HCT116 (cell line): Measurements from ENCODE around the gene HOXC12. TPM values are rescaled to one million over a fixed set of nuclear protein-coding genes. Genes with fewer than 3 reads are reported as not detected.

Experiments
- ATAC-seq: fragments of 200-7000 bp; cut with Tn5 transposase; 2 replicates; pipeline ENCODE4 v1.9.1; 2020; ENCODE audit warnings: mild to moderate bottlenecking, moderate library complexity
- BruUV-seq: library from RNA; stranded (reverse); fragments of 400-500 nt; replicated peaks from 2 replicates; lab custom pipeline; 2021; lab: Mats Ljungman, UMichigan
- CTCF ChIA-PET: fragments of 300-600 bp; sonication (Branson Sonifier 250); formaldehyde crosslinking; loops from one replicate; lab custom pipeline; 2021; ENCODE audit warnings: antibody characterized with exemption; lab: Charles Lee
- POLR2A ChIA-PET: fragments of 300-600, 350-600 bp; sonication (Branson Sonifier 250); formaldehyde crosslinking; loops from one replicate; lab custom pipeline; 2021; ENCODE audit warnings: antibody characterized with exemption; lab: Charles Lee
- RAD21 ChIA-PET, 2 experiments: fragments of 300-600 bp; sonication (Branson Sonifier 250); formaldehyde crosslinking; loops; one replicate each; lab custom pipeline; 2023; ENCODE audit warnings: low total read pairs in 2 of 2; ENCODE audit not compliant: uncharacterized antibody in 2 of 2, unreplicated experiment in 2 of 2, low non-redundant PET in 1 of 2; lab: Charles Lee
- DNase-seq: peaks from one replicate; pipeline ENCODE4 v3.0.0-alpha.2; 2010; ENCODE audit warnings: low read depth, low spot score
- H2AFZ ChIP-seq: fragments of 200-600 bp; shearing (Covaris generic), sonication (generic); 2 replicates; pipeline ENCODE4 v1.6.1; 2017; ENCODE audit warnings: low read depth, mixed run types, mixed read lengths, antibody characterized with exemption, low read length; ENCODE audit not compliant: poor library complexity, severe bottlenecking
- H3K27ac ChIP-seq: 2 replicates; pipeline ENCODE4 v1.5.1; 2012; ENCODE audit warnings: low read depth, low read length
- H3K27me3 ChIP-seq: fragments of 200-600 bp; sonication (generic); 2 replicates; pipeline ENCODE4 v1.6.1; 2016; ENCODE audit warnings: mixed run types, low read length, mixed read lengths; ENCODE audit not compliant: insufficient read depth
- H3K36me3 ChIP-seq, 2 experiments: fragments of 200-500 bp in 1 of 2; fragments of 200-600 bp in 1 of 2; sonication (Bioruptor generic) in 1 of 2; sonication (generic) in 1 of 2; 2 replicates each; pipeline versions ENCODE4 v1.5.1 to v1.6.1; 2014 to 2016; ENCODE audit warnings: low read length in 2 of 2, inconsistent platforms in 1 of 2, mixed read lengths in 1 of 2, mixed run types in 1 of 2; ENCODE audit not compliant: insufficient read depth in 2 of 2, control insufficient read depth in 1 of 2
- H3K4me1 ChIP-seq, 2 experiments: fragments of 200-600 bp in 1 of 2; sonication (generic) in 1 of 2; 2 replicates each; pipeline versions ENCODE4 v1.5.1 to v1.6.1; 2012 to 2017; ENCODE audit warnings: low read length in 2 of 2, inconsistent platforms in 1 of 2, mild to moderate bottlenecking in 1 of 2, mixed read lengths in 1 of 2, mixed run types in 1 of 2, moderate library complexity in 1 of 2; ENCODE audit not compliant: insufficient read depth in 2 of 2, control insufficient read depth in 1 of 2
- H3K4me2 ChIP-seq: fragments of 200-600 bp; sonication (generic); 2 replicates; pipeline ENCODE4 v1.6.1; 2017; ENCODE audit warnings: mixed run types, low read length, mixed read lengths
- H3K4me3 ChIP-seq, 2 experiments: fragments of 200-600 bp in 1 of 2; sonication (generic) in 1 of 2; replicated peaks in 1 of 2; 2 replicates each; pipeline ENCODE4 v1.5.1; 2011 to 2016; ENCODE audit warnings: low read length in 2 of 2, control low read depth in 1 of 2, low read depth in 1 of 2, mild to moderate bottlenecking in 1 of 2, mixed read lengths in 1 of 2, mixed run types in 1 of 2
- H3K79me2 ChIP-seq: fragments of 200-600 bp; sonication (generic); 2 replicates; pipeline ENCODE4 v1.6.1; 2017; ENCODE audit warnings: mild to moderate bottlenecking, mixed run types, low read length, moderate library complexity, mixed read lengths; ENCODE audit not compliant: insufficient read depth
- H3K9ac ChIP-seq: fragments of 200-600 bp; sonication (generic); 2 replicates; pipeline ENCODE4 v1.6.1; 2016; ENCODE audit warnings: low read length, mixed read lengths
- H3K9me2 ChIP-seq: fragments of 200-600 bp; sonication (generic), shearing (Covaris generic); 2 replicates; pipeline ENCODE4 v1.6.1; 2017; ENCODE audit warnings: mixed run types, mild to moderate bottlenecking, moderate library complexity; ENCODE audit not compliant: insufficient read depth
- H3K9me3 ChIP-seq, 2 experiments: fragments of 200-500 bp in 1 of 2; fragments of 200-600 bp in 1 of 2; sonication (Bioruptor generic) in 1 of 2; sonication (generic) in 1 of 2; 2 replicates each; pipeline ENCODE4 v1.6.1; 2014 to 2017; ENCODE audit warnings: low read length in 2 of 2, mixed read lengths in 2 of 2, inconsistent platforms in 1 of 2, low read depth in 1 of 2, mild to moderate bottlenecking in 1 of 2, mixed run types in 1 of 2, moderate library complexity in 1 of 2; ENCODE audit not compliant: control insufficient read depth in 1 of 2, insufficient read depth in 1 of 2
- H4K20me1 ChIP-seq: fragments of 200-600 bp; sonication (generic), shearing (Covaris generic); 2 replicates; pipeline ENCODE4 v1.6.1; 2017; ENCODE audit warnings: mixed run types, mild to moderate bottlenecking, moderate library complexity; ENCODE audit not compliant: insufficient read depth
- CTCF ChIP-seq, 3 experiments: fragments of 200-600 bp in 1 of 3; sonication (generic) in 1 of 3; IDR thresholded peaks in 2 of 3; conservative IDR thresholded peaks in 1 of 3; 2 replicates each; pipeline ENCODE4 v1.5.1; 2012 to 2017; ENCODE audit warnings: low read depth in 2 of 3, low read length in 2 of 3, antibody characterized with exemption in 1 of 3, borderline replicate concordance in 1 of 3, control low read depth in 1 of 3, mild to moderate bottlenecking in 1 of 3, mixed read lengths in 1 of 3, mixed run types in 1 of 3, moderate library complexity in 1 of 3; ENCODE audit not compliant: insufficient read depth in 1 of 3
- ELF1 ChIP-seq: IDR thresholded peaks from 2 replicates; pipeline ENCODE4 v1.6.1; 2012; ENCODE audit warnings: low read depth, borderline replicate concordance
- EZH2 ChIP-seq: fragments of 200-600 bp; sonication (generic); IDR thresholded peaks from 2 replicates; pipeline ENCODE4 v1.6.1; 2017; ENCODE audit warnings: antibody characterized with exemption, mixed run types
- EZH2phosphoT487 ChIP-seq: fragments of 200-600 bp; IDR thresholded peaks from 2 replicates; pipeline ENCODE4 v1.6.1; 2018; ENCODE audit warnings: antibody characterized with exemption, borderline replicate concordance
- JUND ChIP-seq: IDR thresholded peaks from 2 replicates; pipeline ENCODE4 v1.6.1; 2012
- MAX ChIP-seq: IDR thresholded peaks from 2 replicates; pipeline ENCODE4 v1.6.1; 2012
- SIN3A ChIP-seq: IDR thresholded peaks from 2 replicates; pipeline ENCODE4 v1.6.1; 2012; ENCODE audit warnings: low read depth
- SP1 ChIP-seq: IDR thresholded peaks from 2 replicates; pipeline ENCODE4 v1.6.1; 2012; ENCODE audit warnings: low read depth
- SRF ChIP-seq: IDR thresholded peaks from 2 replicates; pipeline ENCODE4 v1.6.1; 2012; ENCODE audit warnings: low read depth
- TCF7L2 ChIP-seq: IDR thresholded peaks from 2 replicates; pipeline ENCODE4 v1.7.0; 2011; ENCODE audit warnings: borderline replicate concordance, inconsistent platforms; ENCODE audit not compliant: insufficient read depth, insufficient read length; ENCODE audit errors: extremely low read depth
- YY1 ChIP-seq: IDR thresholded peaks from 2 replicates; pipeline ENCODE4 v1.6.1; 2011; ENCODE audit warnings: low read length, low read depth, moderate library complexity, mild to moderate bottlenecking; ENCODE audit not compliant: insufficient replicate concordance; ENCODE audit errors: extremely low read depth
- intact Hi-C: fragments of 100-400 bp; cut with micrococcal nuclease; formaldehyde crosslinking; loops from 2 replicates; pipeline ENCODE4 v1.10.0; 2022
- total RNA-seq: library from RNA; stranded (reverse); gene quantifications from one replicate; pipeline ENCODE4 v1.2.1, GENCODE V29; 2021; ENCODE audit not compliant: unreplicated experiment
- TF ChIP-seq, protein P1 (sequence below): IDR thresholded peaks from 2 replicates; pipeline ENCODE4 v1.6.1; 2012
- TF ChIP-seq, protein P2 (sequence below): IDR thresholded peaks from 2 replicates; pipeline ENCODE4 v1.6.1; 2011; ENCODE audit warnings: mild to moderate bottlenecking, low read length, moderate library complexity; ENCODE audit not compliant: insufficient replicate concordance; ENCODE audit errors: extremely low read depth

The HOXC12 gene
- total RNA-seq, 1 experiment from 2014 or later: not detected

- H3K9me3 ChIP-seq: no peaks in the 10 kb centered on the region
- POLR2A ChIA-PET: interaction anchor here (0.6 to 1.3 kb wide), 4 partner anchors 9 to 216 kb away, joined by 3 read pairs; partner anchors contain the start of gene HOXC10
These were observed 40.3 kb downstream of the HOXC12 start for GRCh38 chr12:53995002-53995377.

More at GRCh38 chr12:53995002-53995377, 40.3 kb downstream of the HOXC12 start:
- H3K9me2 ChIP-seq: no peaks in the 10 kb centered on the region
- H4K20me1 ChIP-seq: no peaks in the 10 kb centered on the region
- no peak for DNase-seq
- H3K4me3 ChIP-seq: peak overlapping the region; percentile 78 to 85
- BruUV-seq: TSS peak; percentile 66
- H3K4me1 ChIP-seq: peaks cover 17 to 33% of the 10 kb centered on the region in 2 experiments; a peak in 3 of 4 replicates
- H3K4me2 ChIP-seq: peak overlapping the region; percentile 94
- no peaks in the 10 kb centered on the region for H3K27me3 ChIP-seq
- H2AFZ ChIP-seq: peak overlapping the region; percentile 88
- ChIA-PET CTCF (interaction anchor here (0.9 to 2.1 kb wide), 6 partner anchors 10 to 249 kb away, joined by 3 to 15 read pairs (median 3); partner anchors contain the start of genes HOXC10 and HOXC5), RAD21 (interaction anchor here (0.6 kb wide), 2 partner anchors 8 to 33 kb away, joined by 3 read pairs; no protein-coding TSS in a partner anchor)
- intact Hi-C loops: no loop called here
- no peak for TF ChIP-seq JUND
- no peak for TF ChIP-seq EZH2phosphoT487
- no peak for TF ChIP-seq MAX
- TF ChIP-seq SP1: no peak
- no peak for TF ChIP-seq ELF1
- TF ChIP-seq YY1: no peak
- no peak for TF ChIP-seq EZH2
- TF ChIP-seq, protein P1, sequence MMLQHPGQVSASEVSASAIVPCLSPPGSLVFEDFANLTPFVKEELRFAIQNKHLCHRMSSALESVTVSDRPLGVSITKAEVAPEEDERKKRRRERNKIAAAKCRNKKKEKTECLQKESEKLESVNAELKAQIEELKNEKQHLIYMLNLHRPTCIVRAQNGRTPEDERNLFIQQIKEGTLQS: no peak
- TF ChIP-seq CTCF (IDR thresholded peaks at IDR 0.05 in 2 of 3, conservative IDR thresholded peaks at IDR 0.05 in 1 of 3; ENCODE audit: borderline replicate concordance in 1 of 3, insufficient read depth in 1 of 3, low read depth in 2 of 3, low read length in 2 of 3): no peak
- no peak for TF ChIP-seq SRF
- no peak for TF ChIP-seq TCF7L2
- TF ChIP-seq, protein P2, sequence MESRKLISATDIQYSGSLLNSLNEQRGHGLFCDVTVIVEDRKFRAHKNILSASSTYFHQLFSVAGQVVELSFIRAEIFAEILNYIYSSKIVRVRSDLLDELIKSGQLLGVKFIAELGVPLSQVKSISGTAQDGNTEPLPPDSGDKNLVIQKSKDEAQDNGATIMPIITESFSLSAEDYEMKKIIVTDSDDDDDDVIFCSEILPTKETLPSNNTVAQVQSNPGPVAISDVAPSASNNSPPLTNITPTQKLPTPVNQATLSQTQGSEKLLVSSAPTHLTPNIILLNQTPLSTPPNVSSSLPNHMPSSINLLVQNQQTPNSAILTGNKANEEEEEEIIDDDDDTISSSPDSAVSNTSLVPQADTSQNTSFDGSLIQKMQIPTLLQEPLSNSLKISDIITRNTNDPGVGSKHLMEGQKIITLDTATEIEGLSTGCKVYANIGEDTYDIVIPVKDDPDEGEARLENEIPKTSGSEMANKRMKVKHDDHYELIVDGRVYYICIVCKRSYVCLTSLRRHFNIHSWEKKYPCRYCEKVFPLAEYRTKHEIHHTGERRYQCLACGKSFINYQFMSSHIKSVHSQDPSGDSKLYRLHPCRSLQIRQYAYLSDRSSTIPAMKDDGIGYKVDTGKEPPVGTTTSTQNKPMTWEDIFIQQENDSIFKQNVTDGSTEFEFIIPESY: no peak
- no peak for TF ChIP-seq SIN3A
- TF ChIP-seq, all 23 proteins: peak for 0
- no peak; the same call in 1 of the 2 replicates for ATAC-seq
- Histone ChIP-seq H3K36me3 (no peaks in the 10 kb centered on the region), H3K79me2 (peaks cover 36% of the 10 kb centered on the region), H3K27ac (peak overlapping the region; percentile 81), H3K9ac (peak overlapping the region; percentile 97)
